A204.1 (cell line): ENCODE data around the gene TTC16.

Experiments used
- FAIRE-seq: peaks from 2 replicates; lab custom pipeline; 2012; peaks lifted over from hg19 to GRCh38; lab: Jason Lieb, UNC

Gene TTC16

DNA sequence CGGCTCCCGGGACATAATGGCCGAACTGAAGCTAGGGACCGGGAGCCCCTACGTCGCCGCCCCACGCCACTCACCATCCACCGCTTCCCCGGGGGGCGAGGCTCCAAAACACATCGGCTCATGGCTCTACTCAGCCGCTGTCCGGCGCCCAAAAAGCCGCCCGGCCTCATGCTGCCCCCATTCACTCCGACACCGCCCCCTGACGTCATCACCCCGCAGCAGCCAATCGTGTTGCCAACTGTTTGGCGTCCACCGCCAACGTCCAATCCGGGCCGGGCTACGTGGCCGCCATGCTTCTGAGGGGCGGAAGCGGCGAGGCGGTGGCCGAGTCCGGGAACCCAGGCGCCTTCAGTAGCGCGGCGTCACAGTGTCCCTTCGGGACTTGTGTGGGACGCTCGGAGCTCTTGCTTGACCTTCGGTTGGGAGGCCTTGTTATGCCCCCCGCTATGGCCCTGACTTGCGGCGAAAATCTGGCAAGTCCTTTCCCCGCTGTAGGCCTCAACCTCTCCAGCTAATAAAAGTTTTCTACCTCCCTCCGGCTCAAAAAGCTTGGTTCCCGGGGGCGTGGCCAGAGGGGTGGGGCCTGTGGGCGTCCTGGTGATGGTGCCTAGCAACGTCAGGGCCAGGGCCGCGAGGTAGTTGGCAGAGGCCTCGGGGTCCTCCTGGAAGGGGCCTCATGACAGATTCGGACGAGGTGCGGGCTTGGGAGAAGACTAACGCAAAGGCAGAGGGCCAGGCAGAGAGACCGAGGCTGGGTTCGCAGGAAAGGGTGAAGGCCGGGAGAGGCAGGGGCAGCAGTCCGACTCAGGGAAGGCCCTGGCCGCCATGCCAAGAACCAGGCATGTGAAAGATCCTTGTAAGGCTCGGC, at the start of gene TTC16, which contains the start of gene PTRH1:
TSS of gene TTC16 (plus strand) at position 610 of the 868 bp plus-strand sequence. CDS start at position 677, 67 bp downstream.
TSS of gene PTRH1 (minus strand) at position 194 of the 868 bp plus-strand sequence. CDS start at position 170, 24 bp downstream.
- peak; percentile 91 for FAIRE-seq

DNA sequence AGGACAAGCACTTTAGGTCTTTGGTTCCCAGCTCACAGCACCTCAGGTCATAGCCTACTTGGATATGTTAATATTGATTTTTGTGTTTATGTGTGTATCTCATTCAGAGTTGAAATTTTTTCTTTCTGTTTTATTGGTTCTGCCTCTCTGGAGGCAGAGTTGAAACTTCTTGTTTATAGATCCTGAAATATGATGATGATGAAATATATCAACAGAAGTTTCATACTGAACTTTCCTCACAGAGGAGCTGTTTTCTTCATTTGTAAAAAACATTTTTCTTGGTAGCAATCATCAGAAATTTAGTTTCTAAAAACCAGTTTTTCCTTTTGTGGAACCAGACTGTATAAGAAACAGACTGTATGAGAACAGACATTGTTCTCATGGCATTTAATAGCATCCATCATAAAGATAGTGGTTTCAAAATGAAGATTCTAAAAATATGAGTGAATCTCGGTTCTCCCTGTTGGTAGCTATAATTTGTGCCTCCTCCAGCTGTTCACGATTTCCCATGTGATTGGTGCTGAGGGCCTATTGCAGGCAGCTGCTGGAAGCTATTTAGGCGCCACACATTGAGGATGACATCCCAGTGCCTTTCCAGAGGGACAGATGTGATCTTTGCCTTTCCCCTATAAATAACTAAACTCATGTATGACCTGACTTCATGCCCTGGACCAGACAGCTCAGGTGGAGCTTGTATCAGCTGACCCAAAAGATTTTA, 48.6 kb upstream of the TTC16 start:
- FAIRE-seq = no peak

DNA sequence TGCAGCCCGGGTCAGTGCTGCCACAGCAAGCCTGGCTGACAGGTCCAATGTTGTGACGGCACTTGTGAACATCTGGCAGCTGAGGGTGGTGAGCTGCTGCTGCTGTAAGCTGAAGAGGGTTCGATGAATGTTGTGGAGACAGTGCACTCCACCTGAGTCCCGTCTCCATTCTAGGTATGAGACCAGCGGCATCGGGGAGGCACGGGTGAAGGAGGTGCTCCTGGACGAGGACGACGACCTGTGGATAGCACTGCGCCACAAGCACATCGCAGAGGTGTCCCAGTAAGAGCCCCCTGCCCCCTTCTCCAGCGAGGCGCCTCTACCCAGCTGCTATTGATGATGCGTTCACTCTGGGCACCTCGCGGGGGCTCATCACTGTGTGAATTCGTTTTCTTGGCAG, 48.0 kb upstream of the TTC16 start:
- FAIRE-seq = no peak

GRCh38 chr9:127673234-127673633, 42.6 kb upstream of the TTC16 start:
- no peak for FAIRE-seq

GRCh38 chr9:127676638-127677037, 39.2 kb upstream of the TTC16 start:
- FAIRE-seq = no peak

GRCh38 chr9:127679506-127679905, 36.4 kb upstream of the TTC16 start:
- FAIRE-seq = no peak

GRCh38 chr9:127680226-127680625, 35.7 kb upstream of the TTC16 start:
- FAIRE-seq = no peak

DNA sequence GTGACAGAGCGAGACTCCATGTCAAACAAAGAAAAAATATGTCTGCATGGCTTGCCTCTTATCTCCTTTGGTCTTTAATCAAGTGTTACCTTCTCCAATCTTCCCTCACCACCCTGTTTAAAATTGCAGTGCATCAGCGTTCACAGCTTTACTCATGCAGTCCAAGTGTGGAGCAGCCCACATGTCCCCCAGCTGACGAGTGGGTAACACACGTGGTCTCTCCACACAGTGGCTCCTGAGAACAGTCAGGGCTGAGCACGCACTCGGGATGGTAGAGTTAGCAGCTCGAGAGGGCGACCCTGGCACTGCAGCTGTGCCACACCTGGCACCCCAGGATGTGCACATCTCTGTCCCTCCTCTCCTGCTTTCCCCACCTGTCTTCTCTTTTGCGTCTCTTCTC, 35.0 kb upstream of the TTC16 start:
- no peak for FAIRE-seq

DNA sequence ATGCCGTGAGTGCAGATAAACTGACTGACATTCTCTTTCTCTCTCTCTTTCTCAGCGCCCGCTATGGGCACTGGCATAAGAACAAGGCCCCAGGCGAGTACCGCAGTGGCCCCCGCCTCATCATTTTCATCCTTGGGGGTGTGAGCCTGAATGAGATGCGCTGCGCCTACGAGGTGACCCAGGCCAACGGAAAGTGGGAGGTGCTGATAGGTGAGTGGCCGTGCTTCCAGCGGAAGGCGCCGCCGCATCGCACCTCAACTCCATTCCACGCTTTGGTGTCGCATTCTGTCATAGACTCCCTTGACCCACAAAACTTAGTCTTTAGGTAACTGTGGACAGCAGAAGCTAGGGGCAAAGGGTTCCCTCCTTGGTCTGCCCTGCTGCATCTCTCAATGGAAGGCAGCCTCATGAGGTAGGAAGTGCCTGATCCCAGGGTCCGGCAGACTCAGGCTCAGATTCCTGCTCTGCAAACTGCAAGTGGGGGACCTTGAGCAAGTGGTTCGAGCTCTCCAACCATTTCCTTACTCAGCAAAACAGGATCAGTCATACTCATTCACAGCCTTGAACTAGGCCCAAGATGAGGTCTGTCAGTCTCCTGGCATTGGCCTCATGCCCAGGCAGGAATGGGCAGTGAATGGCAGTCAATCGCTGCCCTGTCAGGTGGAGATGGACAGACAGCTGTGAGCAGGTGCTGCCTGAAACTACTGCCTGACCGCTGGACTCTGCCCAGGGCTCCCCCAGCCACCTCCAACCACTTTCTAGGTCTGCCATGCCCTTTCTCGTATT, 33.3 kb upstream of the TTC16 start:
- FAIRE-seq = no peak

DNA sequence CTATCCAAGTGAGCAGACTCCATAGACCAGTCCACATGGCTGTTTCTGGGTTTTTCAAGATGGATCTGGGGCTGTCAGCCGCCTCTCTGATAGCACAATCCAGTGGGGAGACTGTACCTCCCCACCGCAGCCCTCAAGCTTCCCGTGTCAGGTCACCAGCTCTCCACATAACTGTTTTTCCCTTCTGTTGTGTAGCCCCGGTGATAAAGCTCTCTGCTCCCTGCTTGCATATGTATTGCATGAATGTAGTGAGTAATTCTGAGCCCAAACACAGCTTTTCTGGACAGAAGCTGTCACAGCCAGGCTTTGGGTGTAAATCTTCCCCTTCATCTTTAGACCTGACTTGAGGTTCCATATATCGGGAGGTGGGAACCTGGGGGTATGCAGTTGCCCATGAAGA, 32.2 kb upstream of the TTC16 start:
- FAIRE-seq = no peak

GRCh38 chr9:127684576-127684975, 31.3 kb upstream of the TTC16 start:
- no peak for FAIRE-seq

DNA sequence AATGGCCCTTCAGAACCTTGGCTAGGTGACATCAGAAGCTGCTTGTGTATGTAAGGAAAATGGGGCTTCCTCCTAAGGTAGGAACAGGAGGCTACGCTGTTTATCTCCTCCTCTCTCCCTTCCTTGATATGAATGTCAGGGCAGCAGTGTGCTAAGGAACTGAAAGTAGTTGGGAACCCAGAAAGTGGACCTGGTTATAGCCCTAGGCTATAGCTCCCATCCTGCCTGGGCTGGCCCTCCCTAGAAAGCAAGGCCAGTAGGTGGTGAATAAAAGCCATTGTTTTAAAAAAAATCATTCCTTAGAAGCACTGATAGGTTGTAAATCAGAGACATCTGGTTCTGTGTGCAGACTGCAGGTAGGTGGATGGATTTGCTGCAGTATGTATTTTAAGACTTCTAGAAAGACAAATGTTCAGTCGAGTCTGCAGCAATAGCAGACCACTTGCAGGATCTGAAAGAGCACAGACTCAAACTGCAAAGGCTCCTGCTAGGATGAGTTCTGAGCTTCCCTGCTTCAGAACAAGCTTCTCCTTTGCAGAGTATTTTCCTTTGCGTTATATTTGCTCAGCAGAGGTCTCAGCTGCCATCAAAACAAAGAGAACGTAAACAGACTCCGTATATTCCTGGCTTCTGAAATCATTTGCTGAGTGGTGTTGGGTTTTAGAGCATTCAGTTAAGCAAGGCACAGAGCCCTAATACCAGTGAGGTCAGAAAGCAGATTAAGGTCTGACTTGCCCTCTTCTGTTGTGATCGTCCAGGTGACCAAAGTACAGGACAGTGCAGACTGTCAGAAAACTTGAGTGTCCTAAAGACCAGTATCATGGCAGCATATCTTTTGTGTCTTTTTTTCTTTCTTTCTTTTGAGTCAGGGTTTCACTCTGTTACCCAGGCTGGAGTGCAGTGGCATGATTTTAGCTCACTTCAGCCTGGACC, 29.2 kb upstream of the TTC16 start:
- FAIRE-seq = no peak

DNA sequence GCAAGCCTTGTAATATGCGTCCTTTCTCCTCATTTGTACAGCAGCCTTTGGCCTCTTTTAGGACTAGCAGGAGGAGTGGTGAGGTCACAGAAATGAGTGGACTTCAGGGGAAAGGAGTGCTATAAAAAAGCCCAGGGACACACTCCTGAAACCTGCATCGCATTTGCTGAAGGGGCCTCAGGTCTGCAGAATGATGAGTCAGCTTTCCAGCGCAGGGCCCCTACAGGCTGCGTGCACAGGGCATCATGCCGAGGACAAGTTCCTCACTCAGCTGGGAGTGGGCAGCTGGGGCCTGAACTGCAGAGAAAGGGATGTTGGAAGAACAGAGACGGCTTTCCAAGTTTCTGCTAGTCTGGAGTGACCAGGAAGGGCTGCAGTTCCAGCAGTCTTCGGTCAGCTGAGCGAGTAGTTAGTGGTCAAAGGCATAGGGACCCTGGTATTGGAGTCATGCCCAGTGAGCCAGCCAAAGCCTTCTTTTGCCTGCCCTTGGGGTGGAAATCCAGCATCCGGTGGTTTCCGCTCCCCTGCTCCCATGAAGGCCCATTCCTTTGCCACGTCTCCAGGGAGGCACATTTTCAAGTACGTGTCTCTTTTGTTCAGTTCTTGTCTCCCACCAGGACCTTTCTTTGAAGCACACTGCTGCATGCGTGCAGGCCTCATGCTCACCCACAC, 26.4 kb upstream of the TTC16 start:
- FAIRE-seq = no peak

GRCh38 chr9:127690735-127691134, 25.1 kb upstream of the TTC16 start:
- FAIRE-seq = no peak

DNA sequence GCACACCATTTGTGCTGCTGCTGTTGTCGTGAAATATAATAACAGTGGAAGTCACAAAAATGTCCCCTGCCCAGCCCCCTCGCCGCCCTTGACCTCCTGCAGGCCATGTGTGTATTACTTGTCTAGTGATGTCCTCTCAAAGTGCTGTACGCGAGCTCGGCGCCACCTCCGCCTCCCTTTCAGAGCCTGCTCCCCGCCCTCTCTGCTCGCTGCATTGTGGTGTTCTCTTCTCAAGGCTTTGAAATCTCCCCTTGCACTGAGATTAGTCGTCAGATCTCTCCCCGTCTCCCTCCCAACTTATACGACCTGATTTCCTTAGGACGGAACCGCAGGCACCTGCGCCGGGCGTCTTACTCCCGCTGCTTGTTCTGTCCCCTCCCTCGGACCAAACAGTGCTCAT, 23.8 kb upstream of the TTC16 start:
- no peak for FAIRE-seq

DNA sequence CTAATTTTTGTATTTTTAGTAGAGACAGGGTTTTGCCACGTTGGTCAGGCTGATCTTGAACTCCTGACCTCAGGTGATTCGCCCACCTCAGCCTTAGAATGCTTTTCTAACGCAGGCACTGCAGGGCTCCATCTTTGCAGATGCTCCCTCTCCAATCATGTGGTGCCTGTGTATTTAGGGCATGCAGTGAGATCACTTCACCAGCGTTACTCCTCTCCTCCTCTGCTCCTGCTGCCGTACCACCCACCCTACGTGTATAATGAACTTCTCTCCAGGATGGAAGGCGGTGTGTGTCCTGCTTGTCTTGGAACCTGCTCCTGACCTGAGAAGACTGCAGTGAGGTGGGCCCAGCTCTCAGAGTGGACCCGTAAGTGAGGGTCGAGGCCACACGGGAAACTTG, 22.7 kb upstream of the TTC16 start:
- FAIRE-seq = no peak

- FAIRE-seq = no peak
Measured at GRCh38 chr9:127693697-127694096, 22.2 kb upstream of the TTC16 start.

DNA sequence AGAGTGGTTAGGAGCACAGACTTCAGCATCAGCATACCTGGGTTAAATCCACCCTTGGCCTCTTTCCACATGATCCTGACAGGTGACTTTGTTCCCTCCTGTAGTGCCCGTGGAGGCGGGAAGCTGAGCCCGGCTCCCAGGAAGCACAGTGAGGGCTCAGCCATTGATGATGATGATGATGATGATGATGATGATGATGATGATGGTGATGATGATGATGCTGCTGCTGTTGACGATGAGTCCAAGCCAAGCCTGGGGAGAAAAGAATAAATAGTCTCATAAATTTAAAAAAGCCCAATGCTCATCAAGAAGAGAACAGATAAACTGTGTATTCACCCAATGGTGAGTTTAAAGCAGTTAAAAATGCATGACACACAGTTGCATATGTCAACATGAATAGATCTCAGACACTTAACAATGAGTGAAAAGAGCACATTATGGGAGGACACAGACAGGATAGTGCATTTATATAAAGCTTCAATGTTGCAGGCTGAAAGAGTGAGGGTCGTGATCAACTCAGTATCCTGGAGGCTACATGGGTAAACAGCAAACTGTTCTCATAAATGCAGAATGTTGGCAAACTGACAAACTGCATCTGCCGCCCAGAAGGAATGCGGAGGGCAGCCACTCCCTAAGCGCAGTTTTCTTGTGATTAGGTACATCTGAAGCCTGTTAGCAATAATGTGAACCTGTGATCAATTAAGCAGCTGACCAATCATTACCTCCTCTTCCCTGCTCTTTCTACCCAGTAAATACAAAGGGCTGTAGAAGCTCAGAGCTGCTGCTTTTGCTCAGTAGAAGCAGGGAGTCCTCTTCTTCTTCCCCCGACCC, 20.8 kb upstream of the TTC16 start:
- FAIRE-seq = no peak

DNA sequence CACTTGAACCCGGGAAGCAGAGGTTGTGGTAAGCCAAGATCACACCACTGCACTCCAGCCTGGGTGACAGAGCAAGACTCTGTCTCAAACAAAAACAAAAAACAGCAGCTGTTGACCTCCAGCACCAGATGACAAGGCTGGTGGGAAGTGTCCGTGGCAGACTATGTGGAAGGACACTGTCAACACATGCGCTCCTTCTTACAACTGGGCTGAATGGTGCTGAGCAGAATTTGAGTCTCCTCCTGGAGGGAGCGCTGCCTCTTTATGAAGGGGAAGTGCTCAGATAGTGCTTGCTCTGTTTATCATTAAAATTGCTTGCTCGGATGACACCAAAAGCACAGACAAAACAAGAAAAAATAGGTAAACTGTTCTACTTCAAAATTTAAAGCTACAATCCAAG, 18.3 kb upstream of the TTC16 start:
- no peak for FAIRE-seq

GRCh38 chr9:127698386-127698785, 17.5 kb upstream of the TTC16 start:
- no peak for FAIRE-seq
